ENCODE measurements around the gene PLEKHG3. TPM values are rescaled to one million over a fixed set of nuclear protein-coding genes. Genes with fewer than 3 reads are reported as not detected.

Gene PLEKHG3
- total RNA-seq, 1 experiment from 2014 or later = 34.0 TPM

DNA sequence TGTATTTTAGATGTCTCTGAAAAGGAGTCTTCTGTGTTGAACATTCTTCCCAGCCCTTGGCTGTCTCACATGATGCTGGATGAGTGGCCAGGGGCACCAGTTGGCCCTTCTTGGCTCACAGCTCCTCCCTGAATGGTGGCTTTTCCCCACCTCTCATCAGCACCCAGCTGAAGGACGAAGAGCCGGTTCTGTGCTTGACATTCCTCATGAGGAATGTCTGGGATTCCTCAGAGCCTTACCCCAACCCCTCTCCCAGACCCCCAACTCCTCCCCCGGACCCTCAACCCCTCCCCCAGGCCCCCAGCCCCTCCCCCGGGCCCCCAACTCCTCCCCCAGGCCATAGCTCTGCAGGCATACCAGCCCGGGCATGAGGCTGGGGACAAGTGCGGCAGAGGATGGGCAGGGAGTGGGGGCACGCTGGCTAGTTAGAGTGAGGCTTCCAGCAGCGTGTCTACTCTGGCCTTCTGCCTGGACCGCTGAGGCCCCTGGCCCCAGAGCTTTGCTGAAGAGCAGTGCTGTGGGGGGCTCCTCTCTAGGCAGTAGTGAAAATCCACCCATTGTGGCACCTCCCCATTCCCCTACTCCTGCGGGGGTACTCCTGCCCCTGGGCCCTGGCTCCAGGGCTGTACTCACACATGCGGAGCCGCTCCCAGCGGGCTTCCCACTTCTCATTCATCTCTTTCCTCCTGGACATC is 64.3 kb downstream of the PLEKHG3 start:
- intact Hi-C loops (cut with micrococcal nuclease; ENCODE audit: unreplicated experiment) = no loop called here
- no peaks in the 10 kb centered on the region for H3K9me3 ChIP-seq (ENCODE audit: control insufficient read depth, insufficient read depth, low read depth, low read length)
- no peak for TF ChIP-seq REST (IDR thresholded peaks at IDR 0.05; ENCODE audit: insufficient read depth in 1 of 2, low read depth in 2 of 2, low read length in 1 of 2)
- TF ChIP-seq POLR2AphosphoS5 (IDR thresholded peaks at IDR 0.05; ENCODE audit: low read depth, low read length) = no peak
- TF ChIP-seq CTCF (IDR thresholded peaks at IDR 0.05) = no peak
- H3K4me1 ChIP-seq (ENCODE audit: control insufficient read depth, insufficient read depth, low read length) = no peaks in the 10 kb centered on the region
- BruUV-seq (replicated peaks) = no TSS peak
- H3K27ac ChIP-seq (ENCODE audit: low read length) = no peak overlapping the region
- H3K27me3 ChIP-seq (ENCODE audit: control insufficient read depth, insufficient read depth, low read length) = no peaks in the 10 kb centered on the region
- H3K36me3 ChIP-seq (ENCODE audit: control insufficient read depth, insufficient read depth, low read length) = no peaks in the 10 kb centered on the region
- ChIA-PET POLR2A (no interaction called here), CTCF (interaction anchor here (0.7 to 0.9 kb wide), 2 partner anchors 14 to 44 kb away, joined by 4 read pairs; no protein-coding TSS in a partner anchor)
- ATAC-seq (no peak), DNase-seq (ENCODE audit: low read depth, low spot score) (no peak)
- no peak overlapping the region for H3K4me3 ChIP-seq (ENCODE audit: low read depth in 2 of 2, low read length in 2 of 2)
- in situ Hi-C loops (cut with HindIII; ENCODE audit: low pct_unique_long_range_greater_than_20kb, low sequenced_read_pairs) = no loop called here

GRCh38 chr14:64769096-64770020 is 65.1 kb downstream of the PLEKHG3 start:
- Histone ChIP-seq H3K36me3 (ENCODE audit: control insufficient read depth, insufficient read depth, low read length) (no peaks in the 10 kb centered on the region), H3K27ac (ENCODE audit: low read length) (no peak overlapping the region), H3K9me3 (ENCODE audit: control insufficient read depth, insufficient read depth, low read depth, low read length) (no peaks in the 10 kb centered on the region), H3K4me3 (ENCODE audit: low read depth in 2 of 2, low read length in 2 of 2) (no peak overlapping the region), H3K4me1 (ENCODE audit: control insufficient read depth, insufficient read depth, low read length) (no peaks in the 10 kb centered on the region), H3K27me3 (ENCODE audit: control insufficient read depth, insufficient read depth, low read length) (no peaks in the 10 kb centered on the region)
- TF ChIP-seq POLR2AphosphoS5 (IDR thresholded peaks at IDR 0.05; ENCODE audit: low read depth, low read length) (no peak), REST (IDR thresholded peaks at IDR 0.05; ENCODE audit: insufficient read depth in 1 of 2, low read depth in 2 of 2, low read length in 1 of 2) (no peak), CTCF (IDR thresholded peaks at IDR 0.05) (no peak), SIN3A (IDR thresholded peaks at IDR 0.05; ENCODE audit: borderline replicate concordance, insufficient read depth, low read depth, low read length) (no peak), TCF7L2 (IDR thresholded peaks at IDR 0.05; ENCODE audit: low read depth, low read length) (no peak)
- DNase-seq (ENCODE audit: low read depth, low spot score) (no peak), ATAC-seq (no peak)
- CTCF ChIA-PET = interaction anchor here (0.7 to 0.9 kb wide), 2 partner anchors 13 to 44 kb away, joined by 4 read pairs; no protein-coding TSS in a partner anchor
- in situ Hi-C loops (cut with HindIII; ENCODE audit: low pct_unique_long_range_greater_than_20kb, low sequenced_read_pairs) (no loop called here), intact Hi-C loops (cut with micrococcal nuclease; ENCODE audit: unreplicated experiment) (no loop called here)
- POLR2A ChIA-PET = no interaction called here
- no TSS peak for BruUV-seq (replicated peaks)
